Measurements from ENCODE around the gene PXYLP1. TPM values are rescaled to one million over a fixed set of nuclear protein-coding genes. Genes with fewer than 3 reads are reported as not detected.
A peak's percentile ranks its signal among the peaks of the same experiment; 100 is the strongest.

PXYLP1 gene
- total and polyA plus RNA-seq, 2 experiments from 2014 or later: 15.8 to 18.7 TPM

GRCh38 chr3:141330718-141331376 lies 99.2 kb downstream of the PXYLP1 start:
- Histone ChIP-seq H3K27ac (peak overlapping the region; percentile 71), H3K9ac (no peak overlapping the region)
- TF ChIP-seq EZH2 (IDR thresholded peaks at IDR 0.05; ENCODE audit: insufficient read depth, poor library complexity, severe bottlenecking): no peak
- no peak for TF ChIP-seq EZH2phosphoT487 (IDR thresholded peaks at IDR 0.05; ENCODE audit: insufficient read depth, low read depth)

GRCh38 chr3:141331377-141332318 lies 100.0 kb downstream of the PXYLP1 start:
- peaks cover 41% of the 10 kb centered on the region for H3K4me1 ChIP-seq (ENCODE audit: insufficient read depth)
- 6 to 8% methylated on average over 9 of the region's 9 CpGs for WGBS, 2 experiments (ENCODE audit: low coverage in 1 of 2, low lambda C conversion rate in 2 of 2, missing lambda C conversion rate in 2 of 2)
- peak; percentile 98 for DNase-seq

More at GRCh38 chr3:141330718-141331376, 99.2 kb downstream of the PXYLP1 start:
- H2AFZ ChIP-seq: no peak overlapping the region
- no peaks in the 10 kb centered on the region for H4K20me1 ChIP-seq (ENCODE audit: insufficient read depth)
- peak; percentile 26 for DNase-seq
- no peaks in the 10 kb centered on the region for H3K36me3 ChIP-seq (ENCODE audit: low read depth)
- H3K27me3 ChIP-seq (replicated peaks; ENCODE audit: insufficient read depth): no peaks in the 10 kb centered on the region
- in situ Hi-C loops (cut with MboI): no loop called here
- H3K9me2 ChIP-seq (ENCODE audit: insufficient read depth): no peaks in the 10 kb centered on the region
- no peak overlapping the region for H3K4me3 ChIP-seq
- peak overlapping the region; percentile 34 for H3K4me2 ChIP-seq (ENCODE audit: unreplicated experiment)
- peaks cover 34% of the 10 kb centered on the region for H3K4me1 ChIP-seq (ENCODE audit: insufficient read depth)
- peaks cover 33% of the 10 kb centered on the region for H3F3A ChIP-seq (ENCODE audit: insufficient read depth)
- H3K9me3 ChIP-seq (ENCODE audit: low read depth): no peaks in the 10 kb centered on the region
- WGBS, 2 experiments (ENCODE audit: low coverage in 1 of 2, low lambda C conversion rate in 2 of 2, missing lambda C conversion rate in 2 of 2): 96 to 98% methylated on average over 3 of the region's 3 CpGs
- H3K79me2 ChIP-seq (ENCODE audit: insufficient read depth): no peaks in the 10 kb centered on the region

GRCh38 chr3:141332416-141332815 lies 100.8 kb downstream of the PXYLP1 start:
- peak overlapping the region; percentile 43 for H3K4me2 ChIP-seq (ENCODE audit: unreplicated experiment)
- H3K9ac ChIP-seq: 0 out of 2 replicates have a peak overlapping the region, but pooled peaks have one; percentile 18
- no peak for DNase-seq
- no peaks in the 10 kb centered on the region for H3K9me3 ChIP-seq (ENCODE audit: low read depth)
- WGBS, 2 experiments (ENCODE audit: low coverage in 1 of 2, low lambda C conversion rate in 2 of 2, missing lambda C conversion rate in 2 of 2): 97 to 100% methylated on average over 5 of the region's 5 CpGs
- no peaks in the 10 kb centered on the region for H3K27me3 ChIP-seq (replicated peaks; ENCODE audit: insufficient read depth)
- in situ Hi-C loops (cut with MboI): no loop called here
- H4K20me1 ChIP-seq (ENCODE audit: insufficient read depth): no peaks in the 10 kb centered on the region
- H3K79me2 ChIP-seq (ENCODE audit: insufficient read depth): no peaks in the 10 kb centered on the region
- peaks cover 46% of the 10 kb centered on the region for H3F3A ChIP-seq (ENCODE audit: insufficient read depth)
- H3K9me2 ChIP-seq (ENCODE audit: insufficient read depth): no peaks in the 10 kb centered on the region
- H3K4me1 ChIP-seq (ENCODE audit: insufficient read depth): peaks cover 48% of the 10 kb centered on the region
- no peak overlapping the region for H2AFZ ChIP-seq
- H3K27ac ChIP-seq: peak overlapping the region; percentile 71
- H3K4me3 ChIP-seq: no peak overlapping the region
- no peaks in the 10 kb centered on the region for H3K36me3 ChIP-seq (ENCODE audit: low read depth)
- TF ChIP-seq EZH2phosphoT487 (IDR thresholded peaks at IDR 0.05; ENCODE audit: insufficient read depth, low read depth): no peak
- no peak for TF ChIP-seq EZH2 (IDR thresholded peaks at IDR 0.05; ENCODE audit: insufficient read depth, poor library complexity, severe bottlenecking)

More at GRCh38 chr3:141331377-141332318, 100.0 kb downstream of the PXYLP1 start:
- no peaks in the 10 kb centered on the region for H3K79me2 ChIP-seq (ENCODE audit: insufficient read depth)
- in situ Hi-C loops (cut with MboI): no loop called here
- H3K9ac ChIP-seq: peak overlapping the region; percentile 28; the same call in 1 of the 2 replicates
- H3K27me3 ChIP-seq (replicated peaks; ENCODE audit: insufficient read depth): no peaks in the 10 kb centered on the region
- no peak overlapping the region for H3K4me3 ChIP-seq
- H4K20me1 ChIP-seq (ENCODE audit: insufficient read depth): no peaks in the 10 kb centered on the region
- H3F3A ChIP-seq (ENCODE audit: insufficient read depth): peaks cover 39% of the 10 kb centered on the region
- no peak for TF ChIP-seq EZH2 (IDR thresholded peaks at IDR 0.05; ENCODE audit: insufficient read depth, poor library complexity, severe bottlenecking)
- TF ChIP-seq EZH2phosphoT487 (IDR thresholded peaks at IDR 0.05; ENCODE audit: insufficient read depth, low read depth): 0 out of 2 replicates have a peak, but pooled peaks have one; percentile 80
- H3K9me3 ChIP-seq (ENCODE audit: low read depth): no peaks in the 10 kb centered on the region
- peak overlapping the region; percentile 43 for H3K4me2 ChIP-seq (ENCODE audit: unreplicated experiment)
- no peaks in the 10 kb centered on the region for H3K9me2 ChIP-seq (ENCODE audit: insufficient read depth)
- H3K27ac ChIP-seq: peak overlapping the region; percentile 71
- H2AFZ ChIP-seq: no peak overlapping the region
- H3K36me3 ChIP-seq (ENCODE audit: low read depth): no peaks in the 10 kb centered on the region

GRCh38 chr3:141333836-141334626 lies 102.4 kb downstream of the PXYLP1 start:
- Histone ChIP-seq H3K27ac (no peak overlapping the region), H4K20me1 (ENCODE audit: insufficient read depth) (no peaks in the 10 kb centered on the region), H3K4me2 (ENCODE audit: unreplicated experiment) (no peak overlapping the region), H3K79me2 (ENCODE audit: insufficient read depth) (no peaks in the 10 kb centered on the region), H3K9me3 (ENCODE audit: low read depth) (no peaks in the 10 kb centered on the region), H3F3A (ENCODE audit: insufficient read depth) (peaks cover 53% of the 10 kb centered on the region), H3K9ac (no peak overlapping the region), H2AFZ (no peak overlapping the region), H3K9me2 (ENCODE audit: insufficient read depth) (no peaks in the 10 kb centered on the region), H3K27me3 (replicated peaks; ENCODE audit: insufficient read depth) (no peaks in the 10 kb centered on the region), H3K4me1 (ENCODE audit: insufficient read depth) (peaks cover 54% of the 10 kb centered on the region), H3K4me3 (no peak overlapping the region), H3K36me3 (ENCODE audit: low read depth) (no peaks in the 10 kb centered on the region)
- peak; percentile 21 for DNase-seq
- in situ Hi-C loops (cut with MboI): no loop called here
- TF ChIP-seq EZH2phosphoT487 (IDR thresholded peaks at IDR 0.05; ENCODE audit: insufficient read depth, low read depth): no peak
- TF ChIP-seq EZH2 (IDR thresholded peaks at IDR 0.05; ENCODE audit: insufficient read depth, poor library complexity, severe bottlenecking): no peak
- 98 to 100% methylated on average over 3 of the region's 3 CpGs for WGBS, 2 experiments (ENCODE audit: low coverage in 1 of 2, low lambda C conversion rate in 2 of 2, missing lambda C conversion rate in 2 of 2)

Data from GM23248 (cell line).